Measurements from ENCODE around the gene RIOK1.

DNA sequence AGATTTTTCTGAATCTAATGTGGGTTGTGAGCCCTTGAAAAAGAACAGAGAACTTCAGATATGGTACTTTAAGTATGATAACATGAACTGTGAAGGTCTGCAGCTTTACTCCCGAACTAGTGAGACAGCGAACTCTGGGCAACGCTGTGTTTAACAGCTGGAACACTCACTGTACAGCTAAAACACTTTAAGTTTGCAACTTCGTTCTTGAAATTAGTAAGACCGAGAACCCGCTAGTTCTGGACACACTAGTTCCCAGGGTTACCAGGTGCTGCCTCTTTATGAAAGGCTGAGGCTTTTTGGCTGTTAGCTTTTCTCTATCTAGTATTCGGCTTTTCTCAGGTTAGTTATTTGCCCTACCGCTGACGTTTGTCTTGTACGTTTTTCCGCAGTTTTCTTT, 52.9 kb downstream of the RIOK1 start:
- no peak for TF ChIP-seq YEATS4 (CRISPR knock-in tag; IDR thresholded peaks at IDR 0.05; ENCODE audit: borderline replicate concordance)
- TF ChIP-seq ZNF672 (CRISPR knock-in tag; IDR thresholded peaks at IDR 0.05): no peak
- TF ChIP-seq POLR2A (IDR thresholded peaks at IDR 0.05; ENCODE audit: insufficient read depth in 1 of 2, low read depth in 2 of 2, low read length in 2 of 2): no peak
- no peak for TF ChIP-seq CEBPB (IDR thresholded peaks at IDR 0.05; ENCODE audit: borderline replicate concordance, low read depth, low read length)
- TF ChIP-seq ZFP1 (CRISPR knock-in tag; IDR thresholded peaks at IDR 0.05): no peak
- no peak for TF ChIP-seq EED (CRISPR knock-in tag; IDR thresholded peaks at IDR 0.05)
- TF ChIP-seq, protein P1, sequence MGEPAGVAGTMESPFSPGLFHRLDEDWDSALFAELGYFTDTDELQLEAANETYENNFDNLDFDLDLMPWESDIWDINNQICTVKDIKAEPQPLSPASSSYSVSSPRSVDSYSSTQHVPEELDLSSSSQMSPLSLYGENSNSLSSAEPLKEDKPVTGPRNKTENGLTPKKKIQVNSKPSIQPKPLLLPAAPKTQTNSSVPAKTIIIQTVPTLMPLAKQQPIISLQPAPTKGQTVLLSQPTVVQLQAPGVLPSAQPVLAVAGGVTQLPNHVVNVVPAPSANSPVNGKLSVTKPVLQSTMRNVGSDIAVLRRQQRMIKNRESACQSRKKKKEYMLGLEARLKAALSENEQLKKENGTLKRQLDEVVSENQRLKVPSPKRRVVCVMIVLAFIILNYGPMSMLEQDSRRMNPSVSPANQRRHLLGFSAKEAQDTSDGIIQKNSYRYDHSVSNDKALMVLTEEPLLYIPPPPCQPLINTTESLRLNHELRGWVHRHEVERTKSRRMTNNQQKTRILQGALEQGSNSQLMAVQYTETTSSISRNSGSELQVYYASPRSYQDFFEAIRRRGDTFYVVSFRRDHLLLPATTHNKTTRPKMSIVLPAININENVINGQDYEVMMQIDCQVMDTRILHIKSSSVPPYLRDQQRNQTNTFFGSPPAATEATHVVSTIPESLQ (CRISPR knock-in tag; conservative IDR thresholded peaks at IDR 0.05): no peak
- TF ChIP-seq, protein P2, sequence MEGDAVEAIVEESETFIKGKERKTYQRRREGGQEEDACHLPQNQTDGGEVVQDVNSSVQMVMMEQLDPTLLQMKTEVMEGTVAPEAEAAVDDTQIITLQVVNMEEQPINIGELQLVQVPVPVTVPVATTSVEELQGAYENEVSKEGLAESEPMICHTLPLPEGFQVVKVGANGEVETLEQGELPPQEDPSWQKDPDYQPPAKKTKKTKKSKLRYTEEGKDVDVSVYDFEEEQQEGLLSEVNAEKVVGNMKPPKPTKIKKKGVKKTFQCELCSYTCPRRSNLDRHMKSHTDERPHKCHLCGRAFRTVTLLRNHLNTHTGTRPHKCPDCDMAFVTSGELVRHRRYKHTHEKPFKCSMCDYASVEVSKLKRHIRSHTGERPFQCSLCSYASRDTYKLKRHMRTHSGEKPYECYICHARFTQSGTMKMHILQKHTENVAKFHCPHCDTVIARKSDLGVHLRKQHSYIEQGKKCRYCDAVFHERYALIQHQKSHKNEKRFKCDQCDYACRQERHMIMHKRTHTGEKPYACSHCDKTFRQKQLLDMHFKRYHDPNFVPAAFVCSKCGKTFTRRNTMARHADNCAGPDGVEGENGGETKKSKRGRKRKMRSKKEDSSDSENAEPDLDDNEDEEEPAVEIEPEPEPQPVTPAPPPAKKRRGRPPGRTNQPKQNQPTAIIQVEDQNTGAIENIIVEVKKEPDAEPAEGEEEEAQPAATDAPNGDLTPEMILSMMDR (CRISPR knock-in tag; IDR thresholded peaks at IDR 0.05): no peak
- no peak for TF ChIP-seq ZNF776 (CRISPR knock-in tag; IDR thresholded peaks at IDR 0.05)
- no peak for TF ChIP-seq NR2F1 (CRISPR knock-in tag; IDR thresholded peaks at IDR 0.05)
- TF ChIP-seq RAD21 (CRISPR knock-in tag; IDR thresholded peaks at IDR 0.05): no peak
- TF ChIP-seq SMAD3 (CRISPR knock-in tag; IDR thresholded peaks at IDR 0.05): no peak
- TF ChIP-seq JUND (CRISPR knock-in tag; IDR thresholded peaks at IDR 0.05): no peak

Data from HepG2 (cell line).